ENCODE measurements around the gene SLC12A5.

The SLC12A5 gene

DNA sequence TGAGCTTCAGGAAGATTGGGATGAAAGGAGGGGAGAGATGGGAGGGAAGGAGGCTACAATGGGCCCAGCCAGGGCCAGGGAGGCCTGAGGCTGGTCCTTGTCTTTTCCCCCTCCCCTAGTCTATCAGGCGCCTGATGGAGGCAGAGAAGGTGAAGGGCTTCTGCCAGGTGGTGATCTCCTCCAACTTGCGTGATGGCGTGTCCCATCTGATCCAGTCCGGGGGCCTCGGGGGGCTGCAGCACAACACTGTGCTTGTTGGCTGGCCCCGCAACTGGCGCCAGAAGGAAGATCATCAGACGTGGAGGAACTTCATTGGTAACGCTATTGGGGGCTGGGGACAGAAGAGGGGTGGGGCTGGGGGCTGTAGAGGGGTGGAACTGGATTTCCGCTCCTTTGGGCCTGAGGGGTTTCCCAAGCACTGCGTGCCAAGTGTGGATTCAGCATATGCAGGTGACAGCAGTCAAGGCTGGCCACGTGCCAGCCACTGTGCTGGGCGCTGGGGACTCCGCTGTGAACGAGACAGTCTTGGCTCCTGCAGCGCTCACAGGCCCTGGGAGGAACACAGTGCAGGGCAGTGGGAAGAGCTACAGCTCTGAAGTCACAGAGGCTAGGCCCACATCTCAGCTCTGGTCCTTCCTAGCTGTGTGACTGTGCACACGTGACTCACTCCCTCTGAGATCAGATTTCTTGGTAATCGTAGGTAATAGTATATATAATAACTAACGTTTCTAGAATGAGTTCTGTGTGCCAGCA is 22.7 kb downstream of the SLC12A5 start:
- no peak for DNase-seq (ENCODE audit: low read depth in 2 of 2, low spot score in 1 of 2)

GRCh38 chr20:46053416-46053815 is 24.4 kb downstream of the SLC12A5 start:
- DNase-seq (ENCODE audit: low read depth in 2 of 2, low spot score in 1 of 2) = no peak

DNA sequence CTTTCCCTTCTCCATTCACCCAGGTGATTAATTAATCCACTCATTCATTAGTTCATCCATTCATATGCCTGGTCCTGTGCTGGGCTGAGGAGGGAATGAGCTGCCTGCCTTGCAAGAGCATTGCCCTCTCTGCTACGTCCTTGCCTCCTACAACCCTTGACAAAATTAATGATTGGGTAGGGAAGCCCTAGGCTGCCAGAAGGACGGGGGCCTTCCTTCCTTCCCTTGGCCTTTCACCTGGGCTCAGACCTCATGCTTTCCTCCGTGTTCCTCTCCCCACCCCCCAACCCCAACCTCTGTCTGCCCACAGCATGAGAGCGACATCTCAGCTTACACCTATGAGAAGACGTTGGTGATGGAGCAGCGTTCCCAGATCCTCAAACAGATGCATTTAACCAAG is 25.6 kb downstream of the SLC12A5 start:
- no peak for DNase-seq (ENCODE audit: low read depth in 2 of 2, low spot score in 1 of 2)

DNA sequence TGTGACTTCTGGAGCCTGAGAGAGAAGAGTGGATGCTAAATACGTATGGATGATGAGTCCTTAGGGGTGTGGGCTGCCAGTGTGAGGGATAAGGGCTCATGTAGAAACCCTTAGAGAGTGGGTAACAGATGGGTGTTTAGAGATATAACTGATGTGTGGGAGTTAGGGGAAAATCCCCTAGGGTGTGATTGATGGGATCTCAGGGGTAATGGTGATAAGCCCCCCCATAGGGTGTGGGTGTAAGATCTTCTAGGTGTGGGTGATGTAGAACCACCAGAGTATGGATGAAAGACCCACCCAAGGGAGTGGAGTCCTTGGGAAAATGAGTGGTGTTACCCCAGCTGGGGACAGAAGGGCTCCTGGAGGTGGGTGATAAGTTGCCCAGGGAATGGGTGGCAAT is 26.3 kb downstream of the SLC12A5 start:
- no peak for DNase-seq (ENCODE audit: low read depth in 2 of 2, low spot score in 1 of 2)

- no peak for DNase-seq (ENCODE audit: low read depth in 2 of 2, low spot score in 1 of 2)
Observed at GRCh38 chr20:46056027-46056833, 27.2 kb downstream of the SLC12A5 start.

DNA sequence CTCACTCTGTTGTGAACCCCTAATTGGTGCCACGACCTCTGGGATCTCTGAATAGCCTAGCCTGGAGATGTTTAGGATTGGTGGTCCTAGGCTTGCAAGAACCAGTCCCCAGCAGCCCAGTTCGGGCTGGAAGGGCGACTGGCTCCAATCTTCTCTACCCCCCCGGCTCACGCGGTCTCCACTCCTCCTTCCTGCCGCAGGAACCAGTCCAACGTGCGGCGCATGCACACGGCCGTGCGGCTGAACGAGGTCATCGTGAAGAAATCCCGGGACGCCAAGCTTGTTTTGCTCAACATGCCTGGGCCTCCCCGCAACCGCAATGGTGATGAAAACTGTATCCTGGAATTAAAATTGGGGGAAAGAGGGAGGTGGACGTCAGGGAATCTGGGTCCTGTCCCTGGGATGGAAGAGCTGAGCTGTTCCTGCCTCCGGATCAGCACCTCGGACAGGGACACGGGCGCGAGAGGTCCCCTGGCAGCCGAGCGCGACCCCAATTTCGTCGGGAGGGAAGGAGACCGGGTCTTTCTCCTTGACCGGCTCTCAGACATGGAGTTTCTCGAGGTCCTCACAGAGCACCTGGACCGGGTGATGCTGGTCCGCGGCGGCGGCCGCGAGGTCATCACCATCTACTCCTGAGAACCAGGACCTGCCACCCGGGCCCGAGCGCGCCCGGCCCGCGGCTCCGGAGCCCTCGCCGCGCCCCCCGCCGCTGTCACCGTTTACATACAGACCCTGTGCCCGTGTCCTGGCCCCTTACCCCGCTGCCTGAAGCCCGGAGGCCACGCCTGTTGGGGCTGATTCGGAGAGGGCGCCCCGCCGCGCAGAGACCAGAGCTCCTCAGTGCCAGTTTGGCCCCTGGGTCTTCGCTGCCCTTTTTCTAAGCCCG is 28.2 kb downstream of the SLC12A5 start:
- DNase-seq (ENCODE audit: low read depth in 2 of 2, low spot score in 1 of 2) = no peak

DNA sequence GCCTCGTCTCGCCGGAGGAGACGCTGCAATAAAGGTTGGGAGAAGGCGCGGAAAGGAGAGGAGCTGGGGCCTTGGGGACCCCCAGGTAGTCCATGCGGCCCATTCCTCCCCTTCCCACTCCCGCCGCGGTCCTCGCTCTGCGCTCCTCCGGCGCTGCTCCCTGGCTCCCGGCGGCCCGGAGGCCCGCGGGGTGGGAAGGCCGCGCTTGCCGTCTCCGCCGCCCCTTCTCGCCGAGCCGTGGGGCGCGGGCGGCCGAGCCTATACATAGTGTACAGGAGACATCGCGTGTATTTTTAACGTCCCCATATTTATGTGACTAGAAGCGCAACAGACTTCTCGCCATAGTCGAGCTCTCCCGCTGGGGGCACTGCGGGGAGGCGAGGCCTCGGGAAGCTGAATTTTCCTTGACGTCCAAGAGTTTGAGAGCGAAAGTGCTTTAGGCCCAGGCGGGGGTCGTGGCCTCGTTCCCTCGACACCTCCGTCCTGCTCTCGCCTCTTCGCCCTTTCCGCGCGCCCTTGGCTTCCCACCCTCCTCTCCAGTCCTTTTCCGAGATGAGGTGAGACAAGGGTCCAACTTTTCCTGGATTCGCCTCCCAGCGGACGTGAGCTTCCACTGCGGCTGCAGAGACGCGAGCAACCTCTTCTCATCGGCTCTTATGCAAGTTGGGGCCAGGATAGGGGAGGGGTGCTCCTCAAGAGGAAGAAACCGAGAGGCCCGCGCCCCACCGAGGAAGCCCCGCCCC is 29.0 kb downstream of the SLC12A5 start:
- DNase-seq (ENCODE audit: low read depth in 2 of 2, low spot score in 1 of 2) = no peak

- no peak for DNase-seq (ENCODE audit: low read depth in 2 of 2, low spot score in 1 of 2)
Observed at GRCh38 chr20:46058599-46059281, 29.7 kb downstream of the SLC12A5 start.

DNA sequence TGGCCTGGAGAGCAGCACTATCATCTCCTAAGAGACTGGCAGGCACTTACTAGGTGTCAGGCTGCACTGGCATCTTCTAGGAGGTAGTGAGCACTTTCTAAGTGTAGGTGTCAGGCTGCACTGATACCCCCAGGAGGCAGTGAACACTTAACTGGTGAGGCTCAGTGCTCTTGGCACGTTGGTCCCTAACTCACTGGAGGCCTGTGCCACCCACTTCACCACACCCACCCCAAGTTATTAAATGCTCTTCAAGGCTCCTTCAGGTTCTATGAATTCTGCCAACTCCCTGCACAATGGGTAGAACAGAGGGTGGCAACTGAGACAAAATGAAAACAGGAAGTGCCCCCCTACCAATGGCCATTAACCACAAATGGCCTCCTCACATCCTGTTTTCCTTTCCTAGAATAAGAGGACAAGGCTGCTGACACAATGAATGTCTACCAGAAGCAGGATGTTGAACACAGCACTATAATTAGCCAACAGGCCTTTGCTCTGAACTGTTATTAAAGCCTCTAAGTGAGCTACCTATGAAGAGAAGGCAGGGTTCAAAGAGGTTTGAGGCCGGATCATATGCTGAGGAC is 31.4 kb downstream of the SLC12A5 start:
- DNase-seq (ENCODE audit: low read depth in 2 of 2, low spot score in 1 of 2) = no peak

GRCh38 chr20:46060975-46061374 is 32.0 kb downstream of the SLC12A5 start:
- no peak for DNase-seq (ENCODE audit: low read depth in 2 of 2, low spot score in 1 of 2)

GRCh38 chr20:46062151-46062550 is 33.1 kb downstream of the SLC12A5 start:
- no peak for DNase-seq (ENCODE audit: low read depth in 2 of 2, low spot score in 1 of 2)

DNA sequence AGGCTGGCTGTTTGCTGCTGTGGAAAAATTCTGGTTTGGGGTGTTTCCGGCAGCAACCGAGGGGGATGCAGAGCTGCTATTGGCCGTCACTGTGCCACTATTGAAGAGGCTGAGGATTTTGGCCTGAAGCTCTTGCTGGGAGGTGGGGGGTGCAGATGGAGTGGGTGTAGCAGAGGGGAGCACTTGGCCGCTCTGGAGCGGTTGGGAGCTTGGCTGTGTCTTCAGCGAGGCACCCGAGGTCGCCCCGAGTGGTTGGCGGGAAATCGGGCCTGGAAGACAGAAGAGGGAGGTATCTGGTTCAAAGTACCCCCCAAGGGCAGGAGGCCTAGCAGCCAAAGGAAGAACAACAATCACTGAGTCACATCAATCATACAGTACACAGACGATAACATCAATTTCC is 33.6 kb downstream of the SLC12A5 start:
- DNase-seq (ENCODE audit: low read depth in 2 of 2, low spot score in 1 of 2) = no peak

- no peak for DNase-seq (ENCODE audit: low read depth in 2 of 2, low spot score in 1 of 2)
Observed at GRCh38 chr20:46063151-46063550, 34.1 kb downstream of the SLC12A5 start.

DNA sequence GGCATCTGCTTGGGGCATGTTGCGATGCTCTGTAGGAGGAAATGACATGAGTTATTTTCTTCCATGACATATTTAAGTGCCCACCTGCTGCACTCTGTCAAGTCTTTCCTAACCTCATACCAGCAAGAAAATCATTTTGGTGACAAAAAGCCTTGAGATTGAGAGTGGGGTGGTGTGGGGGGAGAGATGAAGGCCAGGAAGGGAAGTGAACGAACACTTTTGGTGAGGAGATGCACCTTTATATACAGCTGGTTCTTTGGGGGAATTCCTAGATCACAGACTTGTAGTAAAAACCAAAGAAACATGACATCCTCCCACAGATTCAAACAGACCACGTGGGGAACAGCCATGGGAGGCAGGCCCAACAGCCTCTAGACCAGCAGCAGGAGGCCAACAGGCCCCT is 34.6 kb downstream of the SLC12A5 start:
- no peak for DNase-seq (ENCODE audit: low read depth in 2 of 2, low spot score in 1 of 2)

DNA sequence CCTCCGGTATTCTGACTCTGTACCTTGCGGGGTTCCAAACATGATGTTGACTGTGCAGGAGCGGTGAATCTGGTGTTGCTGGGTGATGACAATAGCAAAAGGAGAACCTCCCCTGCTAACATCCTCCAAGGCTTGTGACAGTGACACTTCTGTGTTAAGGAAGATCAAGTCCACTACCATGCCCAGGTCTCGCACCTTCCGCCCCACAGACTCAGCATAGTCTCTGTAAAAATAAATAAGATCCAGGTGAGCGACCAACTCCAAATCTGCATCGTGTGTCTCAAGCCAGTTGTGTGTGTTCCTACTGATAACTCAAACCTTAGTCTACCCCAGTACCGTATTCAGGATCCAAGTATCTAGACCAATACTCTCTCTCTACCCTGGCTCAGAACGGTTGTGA is 36.0 kb downstream of the SLC12A5 start:
- no peak for DNase-seq (ENCODE audit: low read depth in 2 of 2, low spot score in 1 of 2)

GRCh38 chr20:46065691-46066090 is 36.7 kb downstream of the SLC12A5 start:
- no peak for DNase-seq (ENCODE audit: low read depth in 2 of 2, low spot score in 1 of 2)

GRCh38 chr20:46070215-46070900 is 41.3 kb downstream of the SLC12A5 start:
- DNase-seq (ENCODE audit: low read depth in 2 of 2, low spot score in 1 of 2) = no peak

GRCh38 chr20:46071573-46071972 is 42.6 kb downstream of the SLC12A5 start:
- no peak for DNase-seq (ENCODE audit: low read depth in 2 of 2, low spot score in 1 of 2)

- no peak for DNase-seq (ENCODE audit: low read depth in 2 of 2, low spot score in 1 of 2)
Observed at GRCh38 chr20:46073024-46073423, 44.0 kb downstream of the SLC12A5 start.

Data from stimulated activated CD8-positive, alpha-beta memory T cell treated with anti-CD3 and anti-CD28 coated beads, Interleukin-4, amount 100 ng/mL, for 1 hour (primary cell).